ENCODE results near the gene HIGD1C.
A peak's percentile ranks its signal among the peaks of the same experiment; 100 is the strongest.
"Not testable (repeated sequence)": the region's sequence is repeated elsewhere in the genome, so short reads cannot be mapped to it uniquely, and the experiment has no call there.

The HIGD1C gene

DNA sequence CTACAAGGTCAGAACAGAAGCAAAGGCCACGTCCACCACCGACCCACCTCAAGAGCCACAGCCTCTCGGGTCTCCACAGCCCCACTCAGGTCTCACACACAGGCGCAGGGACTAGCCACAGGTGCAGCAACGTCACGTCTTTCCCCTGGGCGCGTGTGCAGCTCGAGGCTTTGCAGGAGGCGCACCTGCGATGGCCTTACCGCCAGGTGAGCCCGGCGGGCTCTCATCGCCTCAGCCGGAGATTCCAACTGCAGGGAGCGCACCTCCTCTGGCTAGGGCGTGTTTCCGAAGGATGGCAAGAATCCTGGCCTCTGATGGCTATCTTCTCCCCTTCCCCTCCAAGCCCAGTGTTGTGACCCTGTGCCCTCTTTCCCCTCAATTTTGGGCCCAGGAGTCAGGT lies at the start of gene HIGD1C:
HIGD1C (plus strand) TSS at position 35 of the 400 bp plus-strand sequence. CDS start 1,455 bp downstream, outside the sequence.
- H3K27ac Mint-ChIP-seq: no peak within 1 kb of the TSS

DNA sequence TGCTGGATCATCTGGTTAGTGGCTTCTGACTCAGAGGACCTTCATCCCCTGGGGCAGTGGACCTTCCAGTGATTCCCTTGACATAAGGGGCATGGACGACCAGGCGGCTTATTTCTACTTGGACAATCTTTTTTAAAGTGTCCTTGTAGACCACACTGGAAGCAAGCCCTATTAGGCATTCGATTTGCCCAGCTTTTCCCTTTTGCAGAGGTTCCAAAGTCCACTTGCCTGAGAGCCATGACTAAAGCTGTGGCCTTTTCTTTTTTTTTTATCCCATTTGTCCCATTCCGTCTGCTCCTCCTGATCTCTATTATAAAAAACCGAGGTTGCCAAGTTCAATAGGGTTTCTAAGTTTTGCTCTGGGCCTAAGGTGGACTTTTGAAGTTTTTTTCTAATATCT lies 43.9 kb upstream of the HIGD1C start:
- not testable (repeated sequence) for DNase-seq (ENCODE audit: low spot score); H3K36me3 Mint-ChIP-seq (ENCODE audit: low read depth); H3K27ac Mint-ChIP-seq; H3K4me3 Mint-ChIP-seq; H3K27me3 Mint-ChIP-seq (ENCODE audit: low read depth); H3K4me1 Mint-ChIP-seq (ENCODE audit: low read depth)
- H3K9me3 Mint-ChIP-seq: peaks cover 17% of the 10 kb centered on the region

More for the DNA sequence above, at the start of gene HIGD1C:
- Mint-ChIP-seq H3K36me3 (ENCODE audit: low read depth) (no peaks in the 10 kb centered on the region), H3K27me3 (ENCODE audit: low read depth) (no peaks in the 10 kb centered on the region), H3K4me1 (ENCODE audit: low read depth) (no peaks in the 10 kb centered on the region), H3K4me3 (no peak within 1 kb of the TSS), H3K9me3 (no peaks in the 10 kb centered on the region)
- DNase-seq (ENCODE audit: low spot score): no peak

DNA sequence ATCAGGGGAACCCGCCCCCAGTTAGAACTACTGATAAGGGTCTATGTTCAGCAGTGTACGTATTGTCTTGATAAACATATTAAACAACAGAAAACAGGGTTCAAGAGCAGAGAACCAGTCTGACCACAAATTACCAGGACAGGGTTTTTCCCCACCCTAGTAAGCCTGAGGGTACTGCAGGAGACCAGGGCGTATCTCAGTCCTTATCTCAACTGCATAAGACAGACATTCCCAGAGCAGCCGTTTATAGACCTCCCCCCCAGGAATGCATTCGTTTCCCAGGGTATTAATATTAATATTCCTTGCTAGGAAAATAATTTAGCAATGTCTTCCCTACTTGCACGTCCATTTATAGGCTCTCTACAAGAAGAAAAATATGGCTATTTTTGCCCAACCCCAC lies 40.0 kb upstream of the HIGD1C start:
- DNase-seq (ENCODE audit: low spot score); H3K27me3 Mint-ChIP-seq (ENCODE audit: low read depth); H3K4me3 Mint-ChIP-seq; H3K4me1 Mint-ChIP-seq (ENCODE audit: low read depth); H3K36me3 Mint-ChIP-seq (ENCODE audit: low read depth); H3K27ac Mint-ChIP-seq: not testable (repeated sequence)
- H3K9me3 Mint-ChIP-seq: peaks cover 39% of the 10 kb centered on the region

DNA sequence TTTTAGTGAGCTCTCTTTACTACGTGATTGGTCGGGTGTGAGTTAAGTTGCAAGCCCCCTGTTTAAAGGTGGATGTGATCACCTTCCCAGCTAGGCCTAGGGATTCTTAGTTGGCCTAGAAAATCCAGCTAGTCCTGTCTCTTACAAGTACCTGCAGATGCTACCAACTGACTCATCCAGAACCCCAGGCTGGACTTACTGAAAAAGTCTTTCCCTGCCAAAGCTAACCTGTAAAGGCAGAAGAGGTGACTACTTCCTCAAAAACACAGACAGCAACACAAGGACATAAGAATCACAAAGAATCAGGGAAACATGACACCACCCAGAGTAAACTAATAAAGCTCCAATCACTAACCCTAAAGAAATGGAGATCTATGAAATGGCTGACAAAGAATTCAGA lies 39.1 kb upstream of the HIGD1C start:
- H3K4me3 Mint-ChIP-seq: no peak overlapping the region
- peaks cover 4% of the 10 kb centered on the region for H3K27me3 Mint-ChIP-seq (ENCODE audit: low read depth)
- peaks cover 4% of the 10 kb centered on the region for H3K36me3 Mint-ChIP-seq (ENCODE audit: low read depth)
- no peak for DNase-seq (ENCODE audit: low spot score)
- no peaks in the 10 kb centered on the region for H3K4me1 Mint-ChIP-seq (ENCODE audit: low read depth)
- no peak overlapping the region for H3K27ac Mint-ChIP-seq
- peaks cover 46% of the 10 kb centered on the region for H3K9me3 Mint-ChIP-seq

DNA sequence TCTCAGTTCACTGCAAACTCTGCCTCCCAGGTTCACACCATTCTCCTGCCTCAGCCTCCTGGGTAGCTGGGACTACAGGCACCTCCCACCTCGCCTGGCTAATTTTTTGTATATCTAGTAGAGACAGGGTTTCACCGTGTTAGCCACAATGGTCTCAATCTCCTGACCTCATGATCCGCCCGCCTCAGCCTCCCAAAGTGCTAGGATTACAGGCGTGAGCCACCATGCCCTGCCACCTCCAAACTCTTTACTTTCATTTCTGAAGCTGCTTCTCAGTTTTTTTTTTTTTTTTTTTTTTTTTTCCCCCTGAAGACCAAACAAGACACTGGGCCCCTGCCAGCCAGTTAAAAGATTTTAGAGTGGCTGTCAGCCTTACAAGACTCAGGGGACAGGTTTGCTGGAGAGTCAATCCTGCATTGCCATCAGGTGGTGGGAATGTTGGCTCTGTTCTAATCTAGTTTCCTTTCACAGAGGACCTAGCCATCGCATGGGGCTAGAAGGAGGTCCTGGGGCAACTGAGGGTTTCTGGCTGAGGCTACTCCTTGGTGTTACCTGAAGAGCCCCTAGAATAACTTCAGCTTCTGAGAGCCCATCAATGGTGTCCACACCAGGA lies 37.4 kb upstream of the HIGD1C start:
- no peak overlapping the region for H3K27ac Mint-ChIP-seq

DNA sequence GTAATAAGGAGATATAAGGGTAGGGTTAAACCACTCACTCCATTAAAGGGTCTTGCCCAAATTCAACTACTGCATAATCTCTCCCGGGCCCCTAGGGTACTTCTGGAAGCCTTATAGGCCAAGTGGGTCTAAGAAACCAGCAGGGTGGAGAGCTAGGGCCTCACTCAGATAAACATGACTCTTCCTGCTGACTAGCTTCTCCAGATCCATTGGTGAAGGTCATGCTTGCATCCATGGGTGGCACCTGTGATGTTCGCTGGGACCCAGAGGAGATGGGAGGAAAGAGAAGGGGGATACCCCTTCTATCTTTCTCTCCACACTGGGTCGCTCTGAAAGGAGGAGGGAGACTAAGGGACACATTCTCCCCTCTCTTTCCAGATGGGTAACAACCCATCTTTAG lies 36.1 kb upstream of the HIGD1C start:
- no peaks in the 10 kb centered on the region for H3K27me3 Mint-ChIP-seq (ENCODE audit: low read depth)
- H3K36me3 Mint-ChIP-seq (ENCODE audit: low read depth): peaks cover 4% of the 10 kb centered on the region
- DNase-seq (ENCODE audit: low spot score): no peak
- H3K4me3 Mint-ChIP-seq: no peak overlapping the region
- no peak overlapping the region for H3K27ac Mint-ChIP-seq
- peaks cover 1% of the 10 kb centered on the region for H3K4me1 Mint-ChIP-seq (ENCODE audit: low read depth)
- peaks cover 50% of the 10 kb centered on the region for H3K9me3 Mint-ChIP-seq

More for the DNA sequence above, 37.4 kb upstream of the HIGD1C start:
- Mint-ChIP-seq H3K36me3 (ENCODE audit: low read depth) (peaks cover 4% of the 10 kb centered on the region), H3K27me3 (ENCODE audit: low read depth) (no peaks in the 10 kb centered on the region), H3K4me1 (ENCODE audit: low read depth) (peaks cover 1% of the 10 kb centered on the region), H3K4me3 (no peak overlapping the region), H3K9me3 (peaks cover 50% of the 10 kb centered on the region)
- DNase-seq (ENCODE audit: low spot score): no peak

DNA sequence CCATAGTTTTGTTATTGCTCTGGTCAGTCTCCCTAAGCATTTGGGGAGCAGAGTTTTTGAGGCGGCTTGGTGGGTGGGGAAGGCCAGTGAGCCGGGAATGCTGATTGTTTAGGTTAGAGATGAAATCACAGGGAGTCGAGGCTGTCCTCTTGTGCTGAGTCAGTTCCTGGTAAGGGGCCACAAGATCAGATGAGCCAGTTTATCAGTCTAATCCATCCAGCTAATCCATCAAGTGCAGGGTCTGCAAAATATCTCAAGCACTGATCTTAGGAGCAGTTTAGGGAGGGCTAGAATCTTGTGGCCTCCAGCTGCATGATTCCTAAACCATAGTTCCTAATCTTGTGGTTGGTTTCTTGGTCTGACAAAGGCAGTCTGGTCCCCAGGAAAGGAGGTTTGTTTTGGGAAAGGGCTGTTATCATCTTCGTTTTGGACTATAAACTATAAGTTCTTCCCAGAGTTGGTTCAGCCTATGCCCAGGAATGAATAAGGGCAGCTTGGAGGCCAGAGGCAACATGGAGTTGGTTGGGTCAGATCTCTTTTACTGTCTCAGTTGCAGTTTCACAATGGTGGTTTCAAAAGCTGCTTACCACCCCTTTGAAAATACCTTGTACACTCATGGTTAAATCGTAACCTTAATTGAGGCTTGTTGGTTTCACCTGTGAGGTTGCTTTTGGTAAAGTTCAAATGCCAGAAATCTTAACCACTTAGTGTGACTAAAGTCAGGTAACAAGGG lies 33.6 kb upstream of the HIGD1C start:
- no peak overlapping the region for H3K4me3 Mint-ChIP-seq
- H3K36me3 Mint-ChIP-seq (ENCODE audit: low read depth): peaks cover 4% of the 10 kb centered on the region
- peaks cover 6% of the 10 kb centered on the region for H3K4me1 Mint-ChIP-seq (ENCODE audit: low read depth)
- DNase-seq (ENCODE audit: low spot score): no peak
- no peak overlapping the region for H3K27ac Mint-ChIP-seq
- H3K9me3 Mint-ChIP-seq: peaks cover 30% of the 10 kb centered on the region
- no peaks in the 10 kb centered on the region for H3K27me3 Mint-ChIP-seq (ENCODE audit: low read depth)

DNA sequence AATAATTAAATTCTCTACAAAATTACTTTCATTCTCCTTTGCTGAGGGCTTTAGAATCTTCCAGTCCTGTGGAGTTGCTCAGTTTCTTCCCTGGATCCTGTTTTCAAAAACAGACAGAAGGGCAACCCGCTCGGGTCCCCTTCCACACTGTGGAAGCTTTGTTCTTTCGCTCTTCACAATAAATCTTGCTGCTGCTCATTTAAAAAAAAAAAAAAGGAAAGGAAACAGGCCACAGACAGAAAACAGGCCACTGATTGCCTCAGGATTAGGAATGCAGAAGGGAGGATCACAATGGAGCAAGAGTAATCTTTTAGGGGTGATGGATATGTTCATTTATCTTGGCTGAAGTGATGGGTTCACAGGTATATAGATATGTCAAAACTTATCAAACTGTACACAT lies 29.5 kb upstream of the HIGD1C start:
- H3K4me1 Mint-ChIP-seq (ENCODE audit: low read depth): peaks cover 21% of the 10 kb centered on the region
- no peaks in the 10 kb centered on the region for H3K27me3 Mint-ChIP-seq (ENCODE audit: low read depth)
- no peak overlapping the region for H3K4me3 Mint-ChIP-seq
- H3K36me3 Mint-ChIP-seq (ENCODE audit: low read depth): no peaks in the 10 kb centered on the region
- H3K9me3 Mint-ChIP-seq: peaks cover 7% of the 10 kb centered on the region
- no peak for DNase-seq (ENCODE audit: low spot score)
- H3K27ac Mint-ChIP-seq: peak overlapping the region; percentile 20

DNA sequence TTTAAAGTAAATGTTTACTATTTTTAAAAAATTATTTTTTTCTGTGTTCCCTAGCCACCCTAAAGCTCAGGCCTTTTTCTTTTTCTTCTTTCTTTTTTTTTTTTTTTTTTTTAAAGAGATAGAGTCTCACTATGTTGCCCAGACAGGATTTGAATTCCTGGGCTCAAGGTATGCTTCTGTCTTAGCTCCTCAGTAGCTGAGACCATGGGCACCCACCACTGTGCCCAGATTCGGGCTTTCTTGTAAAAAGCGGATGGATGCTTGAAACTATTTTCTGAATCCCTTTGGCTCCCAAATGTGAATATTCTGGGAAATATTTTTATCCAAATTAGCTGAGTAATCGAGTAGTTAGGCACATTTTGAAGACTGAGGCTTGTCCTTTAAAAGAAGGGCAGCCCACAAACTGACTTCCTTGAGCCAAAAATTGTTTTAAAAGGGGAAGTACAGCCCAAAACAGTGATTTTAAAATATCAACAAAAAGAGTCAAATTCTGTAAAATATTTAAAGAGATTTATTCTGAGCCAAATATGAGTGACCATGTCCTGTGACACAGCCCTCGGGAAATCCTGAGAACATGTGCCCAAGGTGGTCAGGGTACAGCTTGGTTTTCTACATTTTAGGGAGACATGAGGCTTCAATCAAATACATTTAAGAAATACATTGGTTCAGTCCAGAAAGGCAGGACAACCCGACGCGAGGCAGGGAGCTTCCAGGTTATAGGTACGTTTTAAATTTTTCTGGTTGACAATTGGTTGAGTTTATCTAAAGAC lies 28.8 kb upstream of the HIGD1C start:
- peak overlapping the region; percentile 55 for H3K4me3 Mint-ChIP-seq
- H3K36me3 Mint-ChIP-seq (ENCODE audit: low read depth): no peaks in the 10 kb centered on the region
- no peaks in the 10 kb centered on the region for H3K27me3 Mint-ChIP-seq (ENCODE audit: low read depth)
- DNase-seq (ENCODE audit: low spot score): no peak
- peaks cover under 1% of the 10 kb centered on the region for H3K9me3 Mint-ChIP-seq
- H3K4me1 Mint-ChIP-seq (ENCODE audit: low read depth): peaks cover 20% of the 10 kb centered on the region
- peak overlapping the region; percentile 23 for H3K27ac Mint-ChIP-seq

DNA sequence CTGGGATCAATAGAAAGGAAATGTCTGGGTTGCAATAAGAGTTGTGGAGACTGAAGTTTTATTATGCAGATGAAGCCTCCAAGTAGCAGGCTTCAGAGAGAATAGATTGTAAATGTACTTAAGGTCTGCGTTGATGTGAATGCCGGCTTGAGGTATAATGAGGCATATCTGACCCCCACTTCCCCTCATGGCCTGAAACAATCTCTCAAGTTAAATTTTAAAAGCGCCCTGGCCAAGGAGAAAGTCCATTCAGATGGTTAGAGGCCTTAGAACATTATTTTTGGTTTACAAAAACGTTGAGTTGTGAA lies 28.3 kb upstream of the HIGD1C start:
- DNase-seq (ENCODE audit: low spot score): no peak
- Mint-ChIP-seq H3K4me1 (ENCODE audit: low read depth) (peaks cover 22% of the 10 kb centered on the region), H3K27me3 (ENCODE audit: low read depth) (no peaks in the 10 kb centered on the region), H3K9me3 (no peaks in the 10 kb centered on the region), H3K36me3 (ENCODE audit: low read depth) (no peaks in the 10 kb centered on the region), H3K4me3 (peak overlapping the region; percentile 55), H3K27ac (peak overlapping the region; percentile 23)

DNA sequence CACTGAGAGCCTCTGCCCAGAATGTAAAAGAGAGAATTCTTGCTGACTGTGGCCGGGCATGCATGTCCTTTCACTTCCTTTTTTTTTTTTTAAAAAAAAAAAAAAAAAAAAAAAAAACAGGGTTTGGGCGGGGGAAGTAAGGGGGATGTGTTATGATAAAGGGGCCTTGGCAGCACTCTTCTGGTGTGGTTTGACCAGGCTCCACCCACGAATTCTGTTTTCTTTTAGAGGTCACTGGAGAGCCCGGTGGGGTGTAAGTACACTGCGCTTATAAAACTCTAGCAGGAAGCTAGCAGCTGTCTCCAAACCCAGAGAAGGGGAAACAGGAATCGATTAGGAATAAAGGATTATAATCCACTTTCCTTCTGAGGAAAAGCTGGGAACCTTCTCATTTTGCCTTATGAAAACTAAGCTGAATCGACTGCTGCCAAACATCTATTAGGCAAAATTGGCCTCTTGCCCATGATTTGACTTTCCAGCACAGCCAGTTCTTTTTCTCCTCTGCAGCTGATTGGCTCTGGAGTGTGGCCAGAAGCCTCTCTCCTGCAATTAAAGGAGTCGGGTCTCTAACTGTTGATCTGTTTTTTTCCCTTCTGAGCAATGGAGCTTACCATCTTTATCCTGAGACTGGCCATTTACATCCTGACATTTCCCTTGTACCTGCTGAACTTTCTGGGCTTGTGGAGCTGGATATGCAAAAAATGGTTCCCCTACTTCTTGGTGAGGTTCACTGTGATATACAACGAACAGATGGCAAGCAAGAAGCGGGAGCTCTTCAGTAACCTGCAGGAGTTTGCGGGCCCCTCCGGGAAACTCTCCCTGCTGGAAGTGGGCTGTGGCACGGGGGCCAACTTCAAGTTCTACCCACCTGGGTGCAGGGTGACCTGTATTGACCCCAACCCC lies 27.7 kb upstream of the HIGD1C start:
- DNase-seq (ENCODE audit: low spot score): peak; percentile 7
- Mint-ChIP-seq H3K4me3 (peak overlapping the region; percentile 55), H3K9me3 (no peaks in the 10 kb centered on the region), H3K4me1 (ENCODE audit: low read depth) (peaks cover 22% of the 10 kb centered on the region), H3K27me3 (ENCODE audit: low read depth) (no peaks in the 10 kb centered on the region), H3K27ac (no peak overlapping the region), H3K36me3 (ENCODE audit: low read depth) (no peaks in the 10 kb centered on the region)

DNA sequence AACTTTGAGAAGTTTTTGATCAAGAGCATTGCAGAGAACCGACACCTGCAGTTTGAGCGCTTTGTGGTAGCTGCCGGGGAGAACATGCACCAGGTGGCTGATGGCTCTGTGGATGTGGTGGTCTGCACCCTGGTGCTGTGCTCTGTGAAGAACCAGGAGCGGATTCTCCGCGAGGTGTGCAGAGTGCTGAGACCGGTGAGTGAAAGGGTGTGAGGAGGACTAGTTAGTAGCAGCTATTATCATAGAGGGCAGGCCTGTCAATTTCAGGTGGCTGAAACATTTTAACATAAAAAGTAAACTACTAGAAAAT lies 27.0 kb upstream of the HIGD1C start:
- no peaks in the 10 kb centered on the region for H3K36me3 Mint-ChIP-seq (ENCODE audit: low read depth)
- no peaks in the 10 kb centered on the region for H3K27me3 Mint-ChIP-seq (ENCODE audit: low read depth)
- peaks cover 22% of the 10 kb centered on the region for H3K4me1 Mint-ChIP-seq (ENCODE audit: low read depth)
- DNase-seq (ENCODE audit: low spot score): no peak
- no peak overlapping the region for H3K27ac Mint-ChIP-seq
- peak overlapping the region; percentile 55 for H3K4me3 Mint-ChIP-seq
- no peaks in the 10 kb centered on the region for H3K9me3 Mint-ChIP-seq

DNA sequence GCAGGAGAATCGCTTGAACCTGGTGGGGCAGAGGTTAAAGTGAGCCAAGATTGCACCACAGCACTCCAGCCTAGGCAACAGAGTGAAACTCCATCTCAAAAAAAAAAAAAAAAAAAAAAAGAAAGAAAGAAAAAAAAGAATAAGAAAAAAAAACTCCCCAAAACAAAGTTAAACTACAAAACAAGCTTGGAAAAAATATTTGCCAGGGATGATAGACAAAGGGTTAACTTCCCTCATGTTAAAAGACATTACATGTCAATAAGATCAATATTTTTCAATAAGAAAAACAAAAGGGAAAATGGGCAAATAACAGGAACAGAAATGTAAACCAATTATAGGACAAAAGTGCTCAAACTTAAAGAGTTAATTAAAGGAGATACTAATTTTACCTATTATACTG lies 26.4 kb upstream of the HIGD1C start:
- no peaks in the 10 kb centered on the region for H3K9me3 Mint-ChIP-seq
- H3K27me3 Mint-ChIP-seq (ENCODE audit: low read depth): no peaks in the 10 kb centered on the region
- H3K4me3 Mint-ChIP-seq: no peak overlapping the region
- peaks cover 22% of the 10 kb centered on the region for H3K4me1 Mint-ChIP-seq (ENCODE audit: low read depth)
- H3K27ac Mint-ChIP-seq: no peak overlapping the region
- no peaks in the 10 kb centered on the region for H3K36me3 Mint-ChIP-seq (ENCODE audit: low read depth)
- no peak for DNase-seq (ENCODE audit: low spot score)

DNA sequence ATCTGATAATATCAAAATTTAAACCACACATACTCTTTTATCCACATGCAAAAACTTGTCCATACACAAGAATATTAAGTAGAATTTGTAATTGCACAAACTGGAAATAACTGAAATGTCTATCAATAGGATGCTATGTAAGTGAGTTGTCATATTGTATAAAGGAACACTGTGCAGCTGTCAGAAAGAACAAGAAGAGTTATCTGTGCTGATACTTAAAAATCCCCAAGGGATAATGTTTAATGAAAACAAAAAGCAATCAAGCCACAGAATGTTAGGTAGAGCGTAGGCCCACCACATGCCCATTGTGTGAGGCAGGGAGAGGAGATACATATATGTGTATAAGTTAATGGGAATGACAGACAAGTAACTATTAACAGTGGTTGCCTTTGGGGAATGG lies 25.9 kb upstream of the HIGD1C start:
- Mint-ChIP-seq H3K27ac (no peak overlapping the region), H3K4me1 (ENCODE audit: low read depth) (peaks cover 22% of the 10 kb centered on the region), H3K27me3 (ENCODE audit: low read depth) (no peaks in the 10 kb centered on the region), H3K9me3 (no peaks in the 10 kb centered on the region), H3K4me3 (no peak overlapping the region), H3K36me3 (ENCODE audit: low read depth) (no peaks in the 10 kb centered on the region)
- no peak for DNase-seq (ENCODE audit: low spot score)
